ENCODE data around the gene DIO1. TPM values are rescaled to one million over a fixed set of nuclear protein-coding genes. Genes with fewer than 3 reads are reported as not detected.

DIO1 gene
- total and polyA plus RNA-seq, 8 donors, result 0.09 TPM; not detected in 7

DNA sequence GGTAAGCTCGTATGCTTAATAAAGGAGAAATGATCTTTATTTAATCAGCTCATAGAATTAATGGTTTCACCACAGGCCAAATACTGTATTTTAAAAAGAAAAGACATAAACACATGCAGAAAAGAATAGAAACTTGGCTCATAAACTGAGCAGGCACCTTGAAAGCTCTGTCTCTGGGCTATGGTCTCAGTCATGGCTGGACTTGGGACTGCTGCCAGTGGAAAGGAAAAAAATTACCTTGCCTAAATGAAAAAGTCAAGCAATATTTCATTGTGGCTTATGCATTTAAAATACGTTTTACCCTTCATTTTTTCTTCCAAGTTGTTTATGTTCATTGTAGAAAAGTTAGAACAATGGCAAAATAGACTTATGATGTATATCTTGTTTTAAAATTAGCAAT, 60.1 kb downstream of the DIO1 start:
- TF ChIP-seq, protein P1, sequence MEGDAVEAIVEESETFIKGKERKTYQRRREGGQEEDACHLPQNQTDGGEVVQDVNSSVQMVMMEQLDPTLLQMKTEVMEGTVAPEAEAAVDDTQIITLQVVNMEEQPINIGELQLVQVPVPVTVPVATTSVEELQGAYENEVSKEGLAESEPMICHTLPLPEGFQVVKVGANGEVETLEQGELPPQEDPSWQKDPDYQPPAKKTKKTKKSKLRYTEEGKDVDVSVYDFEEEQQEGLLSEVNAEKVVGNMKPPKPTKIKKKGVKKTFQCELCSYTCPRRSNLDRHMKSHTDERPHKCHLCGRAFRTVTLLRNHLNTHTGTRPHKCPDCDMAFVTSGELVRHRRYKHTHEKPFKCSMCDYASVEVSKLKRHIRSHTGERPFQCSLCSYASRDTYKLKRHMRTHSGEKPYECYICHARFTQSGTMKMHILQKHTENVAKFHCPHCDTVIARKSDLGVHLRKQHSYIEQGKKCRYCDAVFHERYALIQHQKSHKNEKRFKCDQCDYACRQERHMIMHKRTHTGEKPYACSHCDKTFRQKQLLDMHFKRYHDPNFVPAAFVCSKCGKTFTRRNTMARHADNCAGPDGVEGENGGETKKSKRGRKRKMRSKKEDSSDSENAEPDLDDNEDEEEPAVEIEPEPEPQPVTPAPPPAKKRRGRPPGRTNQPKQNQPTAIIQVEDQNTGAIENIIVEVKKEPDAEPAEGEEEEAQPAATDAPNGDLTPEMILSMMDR (IDR thresholded peaks at IDR 0.05), result no peak
- H3K4me3 ChIP-seq, result no peak overlapping the region
- peaks cover 0 to 19% (median 3%) of the 10 kb centered on the region in 3 donors for H3K36me3 ChIP-seq
- intact Hi-C loops (cut with DNase I), result no loop called here
- ATAC-seq, result no peak
- peaks cover 0 to 6% (median 4%) of the 10 kb centered on the region in 3 donors for H3K4me1 ChIP-seq
- H3K27me3 ChIP-seq, result no peaks in the 10 kb centered on the region
- no peak for DNase-seq
- H3K9me3 ChIP-seq, result no peaks in the 10 kb centered on the region
- 64 to 68% methylated on average over 2 of the region's 2 CpGs for WGBS, 2 donors
- FAIRE-seq, result no peak
- H3K27ac ChIP-seq, result no peak overlapping the region

DNA sequence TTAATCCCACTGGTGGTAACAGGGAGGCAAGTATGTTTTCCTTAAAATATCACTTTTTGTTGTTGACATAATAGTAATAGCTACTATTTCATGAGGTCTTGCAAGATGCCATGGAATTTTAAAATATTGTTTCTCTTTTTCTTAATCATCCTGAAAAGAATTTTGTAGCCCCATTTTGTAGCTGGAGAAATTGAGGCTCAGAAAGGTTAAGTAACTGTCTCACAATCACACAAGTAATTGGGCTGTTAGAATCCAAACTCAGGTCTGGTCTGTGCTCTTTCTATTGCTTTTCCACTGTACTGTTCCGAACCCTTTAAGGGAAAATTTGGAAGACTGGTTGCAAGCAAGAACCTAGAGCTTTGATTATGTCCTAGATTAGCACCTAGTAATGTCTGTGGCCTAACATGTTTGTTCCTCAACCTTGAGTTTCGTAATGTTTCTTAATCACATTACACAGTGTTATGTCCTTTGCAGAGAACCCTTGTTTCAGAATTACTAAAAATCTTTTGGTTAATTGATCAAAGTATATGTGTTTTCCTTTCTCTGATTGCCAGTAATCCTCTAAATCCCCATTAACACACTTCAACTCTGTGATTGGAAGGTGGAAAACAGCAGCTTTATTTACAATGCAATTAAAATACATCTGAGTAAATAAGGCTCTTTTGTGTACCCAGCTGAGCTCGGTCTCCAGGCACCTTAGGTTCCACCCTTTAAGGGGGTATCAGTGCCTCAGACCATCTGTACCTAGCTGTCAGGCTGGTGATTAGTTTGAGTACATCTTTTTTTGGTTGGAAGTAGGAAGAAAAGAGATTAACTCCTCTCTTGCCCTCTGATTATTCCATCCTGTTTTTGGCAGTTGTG, 62.6 kb downstream of the DIO1 start:
- TF ChIP-seq, protein P1 (IDR thresholded peaks at IDR 0.05), result no peak
- DNase-seq (no peak), FAIRE-seq (no peak), ATAC-seq (peak in 3 of 4 donors; percentile 33 to 72 (median 67))
- no peak overlapping the region for H3K4me3 ChIP-seq
- no peaks in the 10 kb centered on the region for H3K27me3 ChIP-seq
- peaks cover 0 to 6% (median 4%) of the 10 kb centered on the region in 3 donors for H3K4me1 ChIP-seq
- intact Hi-C loops (cut with DNase I), result no loop called here
- peaks cover 0 to 29% (median 3%) of the 10 kb centered on the region in 3 donors for H3K36me3 ChIP-seq
- H3K27ac ChIP-seq, result peak overlapping the region in 2 of 4 donors; percentile 7 to 40
- H3K9me3 ChIP-seq, result no peaks in the 10 kb centered on the region
- WGBS, 2 donors, result 36 to 45% methylated on average over 3 of the region's 3 CpGs

DNA sequence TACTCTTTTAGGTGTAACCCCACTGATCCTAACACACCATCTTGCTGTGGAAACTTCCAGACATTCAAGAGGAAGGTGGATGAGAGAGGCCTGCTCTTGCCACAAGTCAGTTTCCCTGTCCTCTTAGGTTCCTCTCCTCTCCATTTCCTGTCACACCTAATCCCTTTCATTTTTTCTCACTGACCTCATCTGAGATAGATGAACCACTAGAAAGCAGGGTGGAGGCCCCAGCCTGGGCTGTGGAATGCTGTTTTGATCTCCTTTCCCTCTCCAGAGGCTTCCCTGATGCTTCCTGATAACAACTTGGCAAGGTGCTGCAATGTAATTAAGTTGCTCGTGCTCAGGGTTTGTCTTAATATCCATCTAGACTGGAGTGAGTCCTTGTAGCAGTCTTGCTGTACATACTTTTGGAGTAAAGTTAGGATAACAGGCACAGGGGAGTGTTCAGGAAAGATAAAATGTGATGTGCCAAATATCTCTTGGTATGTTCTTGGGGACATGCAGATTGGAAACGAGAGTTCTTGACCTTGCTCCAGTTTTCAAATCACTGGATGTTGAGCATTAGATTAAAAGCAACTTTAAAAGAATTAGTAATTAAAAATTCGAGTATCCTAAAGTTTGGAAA, 63.3 kb downstream of the DIO1 start:
- DNase-seq, result no peak
- peaks cover 0 to 33% (median 1%) of the 10 kb centered on the region in 3 donors for H3K36me3 ChIP-seq
- peak in 3 of 4 donors; percentile 47 to 63 (median 53) for ATAC-seq
- no peak for FAIRE-seq
- no peak overlapping the region for H3K4me3 ChIP-seq
- H3K4me1 ChIP-seq, result peaks cover 0 to 6% (median 4%) of the 10 kb centered on the region in 3 donors
- 24 to 26% methylated on average over 3 of the region's 3 CpGs for WGBS, 2 donors
- intact Hi-C loops (cut with DNase I), result no loop called here
- TF ChIP-seq, protein P1 (IDR thresholded peaks at IDR 0.05), result no peak
- peak overlapping the region in 2 of 4 donors; percentile 7 to 40 for H3K27ac ChIP-seq
- H3K27me3 ChIP-seq, result no peaks in the 10 kb centered on the region
- no peaks in the 10 kb centered on the region for H3K9me3 ChIP-seq

DNA sequence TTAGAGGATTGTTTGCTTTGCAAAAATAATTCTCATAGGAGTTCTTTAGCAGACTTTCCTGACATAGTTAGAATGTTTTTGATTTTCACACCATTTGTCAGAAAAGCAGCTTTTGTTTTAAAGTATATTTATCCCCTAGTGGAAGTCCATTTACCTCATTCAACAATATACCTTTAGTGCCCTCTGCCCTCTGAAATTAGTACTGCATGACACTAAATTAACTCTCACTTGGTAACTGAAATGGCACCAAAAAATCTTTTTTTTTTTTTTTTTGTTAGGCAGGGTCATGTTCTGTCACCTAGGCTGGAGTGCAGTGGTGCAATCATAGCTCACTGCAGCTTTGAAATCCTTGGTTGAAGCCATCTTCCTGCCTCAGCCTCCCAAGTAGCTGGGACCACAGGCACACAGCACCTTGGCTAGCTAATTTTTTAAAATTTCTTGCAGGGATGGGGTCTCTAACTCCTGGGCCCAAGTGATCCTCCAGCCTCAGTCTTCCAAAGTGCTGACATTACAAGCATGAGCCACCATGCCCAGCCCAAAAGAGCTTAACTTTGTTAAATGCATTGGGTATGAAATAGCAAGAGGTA, 65.8 kb downstream of the DIO1 start:
- intact Hi-C loops (cut with DNase I), result loop anchor here in 1 of 3 donors (5.0 kb wide), 1 partner anchor 77 kb away; no protein-coding TSS in a partner anchor
- TF ChIP-seq, protein P1 (IDR thresholded peaks at IDR 0.05), result peak in 3 of 4 donors; percentile 33 to 49 (median 44)
- no peaks in the 10 kb centered on the region for H3K9me3 ChIP-seq
- peak in 3 of 4 donors; percentile 59 to 78 (median 72) for ATAC-seq
- no peak overlapping the region for H3K27ac ChIP-seq
- peaks cover 0 to 6% (median 4%) of the 10 kb centered on the region in 3 donors for H3K4me1 ChIP-seq
- no peaks in the 10 kb centered on the region for H3K27me3 ChIP-seq
- no peak for DNase-seq
- peaks cover 0 to 26% (median 11%) of the 10 kb centered on the region in 3 donors for H3K36me3 ChIP-seq
- H3K4me3 ChIP-seq, result no peak overlapping the region
- peak; percentile 37 for FAIRE-seq

Other genes starting within 250 kb of the DIO1 start
- under 1 TPM in 2 of 6 donors, not detected in 4; 0.06 to 0.19 TPM for gene GLIS1, start 155.0 kb upstream of the DIO1 start, total RNA-seq
- gene GLIS1, start 155.0 kb upstream of the DIO1 start, polyA plus RNA-seq, result under 1 TPM; 0.08 to 0.26 TPM
- gene NDC1, start 55.9 kb upstream of the DIO1 start, total RNA-seq, result 1 to 10 TPM; 1.6 to 7.4 (median 4.7) TPM
- gene NDC1, start 55.9 kb upstream of the DIO1 start, polyA plus RNA-seq, result 1 to 10 TPM; 1.8 to 3.5 TPM
- gene YIPF1, start 4.4 kb upstream of the DIO1 start, total RNA-seq, result 10 to 100 TPM in 4 of 6 donors, 1 to 10 TPM in 2; 5.6 to 17.7 (median 10.9) TPM
- 10 to 100 TPM; 10.5 to 16.6 TPM for gene YIPF1, start 4.4 kb upstream of the DIO1 start, polyA plus RNA-seq
- 10 to 100 TPM in 1 of 6 donors, 1 to 10 TPM in 5; 5.9 to 12.0 (median 8.7) TPM for gene IFT25, start 51.5 kb downstream of the DIO1 start, total RNA-seq
- gene IFT25, start 51.5 kb downstream of the DIO1 start, polyA plus RNA-seq, result 10 to 100 TPM in 1 of 2 donors, 1 to 10 TPM in 1; 9.2 to 21.5 TPM
- 10 to 100 TPM in 1 of 6 donors, 1 to 10 TPM in 5; 5.7 to 12.4 (median 6.7) TPM for gene LRRC42, start 52.2 kb downstream of the DIO1 start, total RNA-seq
- gene LRRC42, start 52.2 kb downstream of the DIO1 start, polyA plus RNA-seq, result 10 to 100 TPM in 1 of 2 donors, 1 to 10 TPM in 1; 5.2 to 20.5 TPM
- under 1 TPM in 4 of 6 donors, not detected in 2; 0.08 to 0.29 (median 0.17) TPM for gene LDLRAD1, start 124.0 kb downstream of the DIO1 start, total RNA-seq
- under 1 TPM in 1 of 2 donors, not detected in 1; 0.21 TPM for gene LDLRAD1, start 124.0 kb downstream of the DIO1 start, polyA plus RNA-seq
- 100 to 1,000 TPM; 175 to 316 (median 232) TPM for gene TMEM59, start 159.0 kb downstream of the DIO1 start, total RNA-seq
- 100 to 1,000 TPM in 1 of 2 donors, 10 to 100 TPM in 1; 59.9 to 287 TPM for gene TMEM59, start 159.0 kb downstream of the DIO1 start, polyA plus RNA-seq
- 1 to 10 TPM; 1.3 to 3.8 (median 2.2) TPM for gene TCEANC2, start 159.4 kb downstream of the DIO1 start, total RNA-seq
- gene TCEANC2, start 159.4 kb downstream of the DIO1 start, polyA plus RNA-seq, result 1 to 10 TPM; 1.1 to 1.4 TPM